Measurements from ENCODE around the gene NR1D1. TPM values are rescaled to one million over a fixed set of nuclear protein-coding genes. Genes with fewer than 3 reads are reported as not detected.

NR1D1 gene
- total RNA-seq, 3 donors from 2014 or later, result 9.3 to 15.0 (median 14.8) TPM

- peaks cover 80% of the 10 kb centered on the region for H3K4me1 ChIP-seq (ENCODE audit: low read depth)
- peak overlapping the region; percentile 31 for H3K4me3 ChIP-seq
- ATAC-seq (peak; percentile 62), DNase-seq (peak; percentile 97 to 99 (median 98))
- intact Hi-C loops (cut with DNase I, micrococcal nuclease), result no loop called here
- TF ChIP-seq CTCF (IDR thresholded peaks at IDR 0.05), result no peak
- no peaks in the 10 kb centered on the region for H3K36me3 ChIP-seq (ENCODE audit: low read depth)
- no peaks in the 10 kb centered on the region for H3K9me3 ChIP-seq
Measured at GRCh38 chr17:40100669-40101366, 429 bp upstream of the NR1D1 start.

GRCh38 chr17:40099619-40100418, 570 bp downstream of the NR1D1 start:
- Histone ChIP-seq H3K9me3 (no peaks in the 10 kb centered on the region), H3K36me3 (ENCODE audit: low read depth) (no peaks in the 10 kb centered on the region), H3K4me3 (peak overlapping the region; percentile 31), H3K4me1 (ENCODE audit: low read depth) (peaks cover 74% of the 10 kb centered on the region)
- intact Hi-C loops (cut with DNase I, micrococcal nuclease), result no loop called here
- DNase-seq (peak in 1 of 3 donors; percentile 65), ATAC-seq (no peak)
- TF ChIP-seq CTCF (IDR thresholded peaks at IDR 0.05), result no peak

GRCh38 chr17:40098846-40099618, 1.4 kb downstream of the NR1D1 start:
- peak overlapping the region; percentile 31 for H3K4me3 ChIP-seq
- peaks cover 68% of the 10 kb centered on the region for H3K4me1 ChIP-seq (ENCODE audit: low read depth)
- DNase-seq, result peak; percentile 100
- TF ChIP-seq CTCF (IDR thresholded peaks at IDR 0.05), result no peak
- ATAC-seq, result peak; percentile 70
- intact Hi-C loops (cut with DNase I, micrococcal nuclease), result no loop called here
- no peaks in the 10 kb centered on the region for H3K9me3 ChIP-seq
- H3K36me3 ChIP-seq (ENCODE audit: low read depth), result no peaks in the 10 kb centered on the region

- no peak for TF ChIP-seq CTCF (IDR thresholded peaks at IDR 0.05)
- peak; percentile 85 to 89 (median 86) for DNase-seq
- ATAC-seq, result peak; percentile 51
- Histone ChIP-seq H3K4me3 (no peak overlapping the region), H3K36me3 (ENCODE audit: low read depth) (no peaks in the 10 kb centered on the region), H3K9me3 (no peaks in the 10 kb centered on the region), H3K4me1 (ENCODE audit: low read depth) (peaks cover 60% of the 10 kb centered on the region)
- intact Hi-C loops (cut with DNase I, micrococcal nuclease), result no loop called here
Measured at GRCh38 chr17:40097931-40098845, 2.2 kb downstream of the NR1D1 start.

- peaks cover 50% of the 10 kb centered on the region for H3K4me1 ChIP-seq (ENCODE audit: low read depth)
- H3K36me3 ChIP-seq (ENCODE audit: low read depth), result no peaks in the 10 kb centered on the region
- DNase-seq (no peak), ATAC-seq (no peak)
- no peak overlapping the region for H3K4me3 ChIP-seq
- TF ChIP-seq CTCF (IDR thresholded peaks at IDR 0.05), result no peak
- intact Hi-C loops (cut with DNase I, micrococcal nuclease), result no loop called here
- H3K9me3 ChIP-seq, result no peaks in the 10 kb centered on the region
Measured at GRCh38 chr17:40097087-40097486, 3.3 kb downstream of the NR1D1 start.

Measured in mucosa of descending colon (tissue), 3 donors.